MCF 10A (cell line): ENCODE measurements around the gene PSME3. TPM values are rescaled to one million over a fixed set of nuclear protein-coding genes. Genes with fewer than 3 reads are reported as not detected.

ENCODE experiments used
- BruUV-seq: library from RNA; stranded (reverse); fragments of 400-500 nt; replicated peaks from 2 replicates; lab custom pipeline; 2021; lab: Mats Ljungman, UMichigan
- CTCF ChIA-PET: fragments of 300-600 bp; sonication (Branson Sonifier 250); formaldehyde crosslinking; extraction: SDS; loops from one replicate; lab custom pipeline; 2021; ENCODE audit warnings: antibody characterized with exemption, inconsistent platforms; lab: Yijun Ruan, JAX
- POLR2A ChIA-PET: fragments of 300-600, 350-650 bp; sonication (Branson Sonifier 250); formaldehyde crosslinking; extraction: SDS; loops from one replicate; lab custom pipeline; 2020; ENCODE audit warnings: antibody characterized with exemption, inconsistent platforms; lab: Yijun Ruan, JAX
- DNase-seq: peaks from one replicate; pipeline ENCODE4 v3.0.0-alpha.2; 2018; ENCODE audit not compliant: unreplicated experiment
- H3K27ac Mint-ChIP-seq: one replicate; pipeline ENCODE4 v1.8.0; 2022; ENCODE audit warnings: mild to moderate bottlenecking, low read depth, mixed read lengths; ENCODE audit not compliant: unreplicated experiment
- H3K27me3 Mint-ChIP-seq: one replicate; pipeline ENCODE4 v1.8.0; 2022; ENCODE audit warnings: mixed read lengths; ENCODE audit not compliant: insufficient read depth, unreplicated experiment
- H3K36me3 Mint-ChIP-seq: one replicate; pipeline ENCODE4 v1.8.0; 2022; ENCODE audit warnings: mild to moderate bottlenecking, moderate library complexity, mixed read lengths; ENCODE audit not compliant: insufficient read depth, unreplicated experiment
- H3K4me1 Mint-ChIP-seq: one replicate; pipeline ENCODE4 v1.8.0; 2022; ENCODE audit warnings: mixed read lengths; ENCODE audit not compliant: insufficient read depth, unreplicated experiment
- H3K4me3 Mint-ChIP-seq: one replicate; pipeline ENCODE4 v1.8.0; 2022; ENCODE audit warnings: mild to moderate bottlenecking, moderate library complexity, mixed read lengths; ENCODE audit not compliant: unreplicated experiment
- H3K9me3 Mint-ChIP-seq: one replicate; pipeline ENCODE4 v1.8.0; 2022; ENCODE audit warnings: mixed read lengths; ENCODE audit not compliant: unreplicated experiment
- intact Hi-C: fragments of 100-400 bp; cut with micrococcal nuclease; formaldehyde crosslinking; loops from 2 replicates; pipeline ENCODE4 v1.14.1; 2022
- total RNA-seq: library from RNA; stranded (reverse); gene quantifications from 2 replicates; pipeline ENCODE4 v1.2.3, GENCODE V29; 2022
- TF ChIP-seq, protein P1 (sequence below): fragments of 200-600 bp; IDR thresholded peaks from one replicate; pipeline ENCODE4 v1.8.0; 2022; ENCODE audit warnings: antibody characterized with exemption, mild to moderate bottlenecking; ENCODE audit not compliant: unreplicated experiment

Gene PSME3
- total RNA-seq, 1 experiment from 2014 or later: 220 TPM

- TF ChIP-seq, protein P1, sequence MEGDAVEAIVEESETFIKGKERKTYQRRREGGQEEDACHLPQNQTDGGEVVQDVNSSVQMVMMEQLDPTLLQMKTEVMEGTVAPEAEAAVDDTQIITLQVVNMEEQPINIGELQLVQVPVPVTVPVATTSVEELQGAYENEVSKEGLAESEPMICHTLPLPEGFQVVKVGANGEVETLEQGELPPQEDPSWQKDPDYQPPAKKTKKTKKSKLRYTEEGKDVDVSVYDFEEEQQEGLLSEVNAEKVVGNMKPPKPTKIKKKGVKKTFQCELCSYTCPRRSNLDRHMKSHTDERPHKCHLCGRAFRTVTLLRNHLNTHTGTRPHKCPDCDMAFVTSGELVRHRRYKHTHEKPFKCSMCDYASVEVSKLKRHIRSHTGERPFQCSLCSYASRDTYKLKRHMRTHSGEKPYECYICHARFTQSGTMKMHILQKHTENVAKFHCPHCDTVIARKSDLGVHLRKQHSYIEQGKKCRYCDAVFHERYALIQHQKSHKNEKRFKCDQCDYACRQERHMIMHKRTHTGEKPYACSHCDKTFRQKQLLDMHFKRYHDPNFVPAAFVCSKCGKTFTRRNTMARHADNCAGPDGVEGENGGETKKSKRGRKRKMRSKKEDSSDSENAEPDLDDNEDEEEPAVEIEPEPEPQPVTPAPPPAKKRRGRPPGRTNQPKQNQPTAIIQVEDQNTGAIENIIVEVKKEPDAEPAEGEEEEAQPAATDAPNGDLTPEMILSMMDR: no peak
- POLR2A ChIA-PET: interaction anchor here (0.5 to 2.3 kb wide), 3 partner anchors 9 to 28 kb away, joined by 3 to 13 read pairs (median 4); partner anchors contain the start of gene BECN1
- CTCF ChIA-PET: interaction anchor here (0.9 to 3.3 kb wide), 3 partner anchors 9 to 114 kb away, joined by 3 to 14 read pairs (median 4); partner anchors contain the start of gene BECN1
- Mint-ChIP-seq H3K36me3 (peaks cover 97% of the 10 kb centered on the region), H3K9me3 (no peaks in the 10 kb centered on the region), H3K4me3 (no peak overlapping the region), H3K27me3 (no peaks in the 10 kb centered on the region), H3K4me1 (peaks cover 7% of the 10 kb centered on the region), H3K27ac (no peak overlapping the region)
- no TSS peak for BruUV-seq
- DNase-seq: peak; percentile 56
- intact Hi-C loops: no loop called here
These were observed 18.4 kb upstream of the PSME3 start for GRCh38 chr17:42814633-42815399.

DNA sequence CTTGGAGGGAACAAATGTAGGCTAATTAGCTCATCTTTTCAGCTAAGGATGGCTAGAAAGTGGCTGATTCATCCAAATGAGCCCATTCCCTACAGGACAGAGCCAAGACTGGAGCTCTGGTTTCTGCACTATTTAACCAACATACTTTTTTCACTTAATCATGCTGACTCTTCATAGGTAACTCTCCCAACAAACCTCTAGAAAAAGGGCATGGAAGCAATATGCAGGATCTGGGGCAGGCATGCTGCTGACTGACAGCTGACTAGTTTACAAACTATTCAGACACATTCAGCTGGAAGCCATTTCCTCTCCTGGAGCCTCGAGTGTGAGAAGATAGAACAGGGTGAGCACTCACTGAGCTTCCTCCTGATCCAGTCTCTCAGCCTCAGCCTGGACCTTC lies 15.3 kb upstream of the PSME3 start:
- TF ChIP-seq, protein P1: no peak
- Mint-ChIP-seq H3K27me3 (no peaks in the 10 kb centered on the region), H3K4me3 (no peak overlapping the region), H3K36me3 (peaks cover 95% of the 10 kb centered on the region), H3K27ac (no peak overlapping the region), H3K4me1 (peaks cover 7% of the 10 kb centered on the region), H3K9me3 (no peaks in the 10 kb centered on the region)
- intact Hi-C loops: no loop called here
- CTCF ChIA-PET: interaction anchor here (0.6 to 1.0 kb wide), 6 partner anchors 7 to 752 kb away, joined by 3 to 6 read pairs (median 4); no protein-coding TSS in a partner anchor
- POLR2A ChIA-PET: interaction anchor here (0.7 to 1.5 kb wide), 2 partner anchors 45 to 135 kb away, joined by 3 to 4 read pairs; partner anchors contain the start of gene VPS25
- no peak for DNase-seq
- BruUV-seq: no TSS peak

DNA sequence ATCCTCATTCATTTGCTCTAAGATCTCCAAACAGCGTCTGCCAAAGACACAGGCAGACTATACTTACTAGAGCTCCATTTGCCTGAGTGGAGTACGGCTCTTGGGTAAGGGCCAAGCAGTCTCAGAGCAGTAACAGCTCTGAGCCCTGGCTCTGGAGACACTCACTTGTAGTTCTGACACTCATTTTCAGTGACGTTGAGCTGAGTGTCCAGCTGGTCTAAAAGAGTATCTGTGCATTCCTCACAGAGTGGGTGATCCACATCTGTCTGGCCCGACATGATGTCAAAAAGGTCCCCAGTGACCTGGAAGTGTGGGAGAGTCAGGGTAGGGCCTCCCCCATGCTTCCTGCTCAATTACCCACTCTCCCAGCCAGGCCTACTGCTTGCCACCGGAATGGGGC lies 14.8 kb upstream of the PSME3 start:
- no peak overlapping the region for H3K27ac Mint-ChIP-seq
- peaks cover 7% of the 10 kb centered on the region for H3K4me1 Mint-ChIP-seq
- intact Hi-C loops: no loop called here
- TF ChIP-seq, protein P1: no peak
- H3K27me3 Mint-ChIP-seq: no peaks in the 10 kb centered on the region
- no peaks in the 10 kb centered on the region for H3K9me3 Mint-ChIP-seq
- no peak overlapping the region for H3K4me3 Mint-ChIP-seq
- ChIA-PET POLR2A (interaction anchor here (0.7 to 1.8 kb wide), 3 partner anchors 45 to 209 kb away, joined by 3 to 4 read pairs (median 4); partner anchors contain the start of genes RETREG3, TUBG1 and VPS25), CTCF (interaction anchor here (0.6 to 1.3 kb wide), 8 partner anchors 8 to 240 kb away, joined by 3 to 6 read pairs (median 3); partner anchors contain the start of gene PSMC3IP)
- peaks cover 95% of the 10 kb centered on the region for H3K36me3 Mint-ChIP-seq
- BruUV-seq: no TSS peak
- no peak for DNase-seq
